Brain microvascular endothelial cell (primary cell): ENCODE data around the gene KRTAP4-5.
A peak's percentile ranks its signal among the peaks of the same experiment; 100 is the strongest.
"Not testable (repeated sequence)": the region's sequence is repeated elsewhere in the genome, so short reads cannot be mapped to it uniquely, and the experiment has no call there.

Source experiments
- DNase-seq: peaks from one replicate; pipeline ENCODE4 v3.0.0-alpha.2; 2020
- H3K27ac ChIP-seq: fragments of 250-450 bp; sonication (Bioruptor Pico); 2 replicates; pipeline ENCODE4 v1.5.1; 2020; ENCODE audit warnings: mild to moderate bottlenecking, moderate library complexity
- H3K27me3 ChIP-seq: fragments of 250-450 bp; sonication (Bioruptor Pico); replicated peaks from 2 replicates; pipeline ENCODE4 v1.5.1; 2020; ENCODE audit warnings: mild to moderate bottlenecking
- H3K36me3 ChIP-seq: fragments of 250-450 bp; sonication (Bioruptor Pico); replicated peaks from 2 replicates; pipeline ENCODE4 v1.5.1; 2020; ENCODE audit warnings: mild to moderate bottlenecking
- H3K4me3 ChIP-seq: 2 replicates; pipeline ENCODE4 v1.5.1; 2011; ENCODE audit warnings: low read depth, mild to moderate bottlenecking, control low read depth, low read length, moderate library complexity
- in situ Hi-C: cut with HindIII; loops from 2 replicates; pipeline ENCODE4 v1.10.0; 2017; ENCODE audit warnings: low sequenced_read_pairs, low pct_ligation_motif_present
- TF ChIP-seq, protein P1 (sequence below): IDR thresholded peaks from 2 replicates; pipeline ENCODE4 v1.5.1; 2011; ENCODE audit warnings: low read depth, mild to moderate bottlenecking, moderate library complexity, low read length, control low read depth, inconsistent platforms; ENCODE audit errors: missing control alignments

The KRTAP4-5 gene

DNA sequence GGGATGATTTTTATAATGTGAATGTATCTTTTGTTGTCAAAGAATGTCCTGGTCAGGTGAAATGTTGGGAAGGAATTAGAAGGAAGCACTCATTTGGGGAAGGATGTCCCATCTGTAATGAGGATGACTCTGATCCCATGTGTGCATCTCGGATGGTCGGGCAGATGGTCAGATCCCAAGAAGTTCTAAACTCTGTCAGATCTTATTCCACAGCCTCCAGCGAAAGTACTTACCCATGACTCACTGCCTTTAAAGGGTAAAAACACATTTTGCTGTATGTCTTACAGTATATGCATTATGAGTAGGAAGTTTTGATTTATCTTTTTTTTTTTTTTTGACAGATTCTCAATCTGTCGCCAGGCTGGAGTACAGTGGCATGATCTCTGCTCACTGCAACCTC lies 30.9 kb downstream of the KRTAP4-5 start:
- in situ Hi-C loops = no loop called here
- Histone ChIP-seq H3K36me3 (no peaks in the 10 kb centered on the region), H3K27me3 (no peaks in the 10 kb centered on the region), H3K27ac (no peak overlapping the region), H3K4me3 (no peak overlapping the region)
- TF ChIP-seq, protein P1, sequence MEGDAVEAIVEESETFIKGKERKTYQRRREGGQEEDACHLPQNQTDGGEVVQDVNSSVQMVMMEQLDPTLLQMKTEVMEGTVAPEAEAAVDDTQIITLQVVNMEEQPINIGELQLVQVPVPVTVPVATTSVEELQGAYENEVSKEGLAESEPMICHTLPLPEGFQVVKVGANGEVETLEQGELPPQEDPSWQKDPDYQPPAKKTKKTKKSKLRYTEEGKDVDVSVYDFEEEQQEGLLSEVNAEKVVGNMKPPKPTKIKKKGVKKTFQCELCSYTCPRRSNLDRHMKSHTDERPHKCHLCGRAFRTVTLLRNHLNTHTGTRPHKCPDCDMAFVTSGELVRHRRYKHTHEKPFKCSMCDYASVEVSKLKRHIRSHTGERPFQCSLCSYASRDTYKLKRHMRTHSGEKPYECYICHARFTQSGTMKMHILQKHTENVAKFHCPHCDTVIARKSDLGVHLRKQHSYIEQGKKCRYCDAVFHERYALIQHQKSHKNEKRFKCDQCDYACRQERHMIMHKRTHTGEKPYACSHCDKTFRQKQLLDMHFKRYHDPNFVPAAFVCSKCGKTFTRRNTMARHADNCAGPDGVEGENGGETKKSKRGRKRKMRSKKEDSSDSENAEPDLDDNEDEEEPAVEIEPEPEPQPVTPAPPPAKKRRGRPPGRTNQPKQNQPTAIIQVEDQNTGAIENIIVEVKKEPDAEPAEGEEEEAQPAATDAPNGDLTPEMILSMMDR = no peak
- DNase-seq = peak; percentile 12

DNA sequence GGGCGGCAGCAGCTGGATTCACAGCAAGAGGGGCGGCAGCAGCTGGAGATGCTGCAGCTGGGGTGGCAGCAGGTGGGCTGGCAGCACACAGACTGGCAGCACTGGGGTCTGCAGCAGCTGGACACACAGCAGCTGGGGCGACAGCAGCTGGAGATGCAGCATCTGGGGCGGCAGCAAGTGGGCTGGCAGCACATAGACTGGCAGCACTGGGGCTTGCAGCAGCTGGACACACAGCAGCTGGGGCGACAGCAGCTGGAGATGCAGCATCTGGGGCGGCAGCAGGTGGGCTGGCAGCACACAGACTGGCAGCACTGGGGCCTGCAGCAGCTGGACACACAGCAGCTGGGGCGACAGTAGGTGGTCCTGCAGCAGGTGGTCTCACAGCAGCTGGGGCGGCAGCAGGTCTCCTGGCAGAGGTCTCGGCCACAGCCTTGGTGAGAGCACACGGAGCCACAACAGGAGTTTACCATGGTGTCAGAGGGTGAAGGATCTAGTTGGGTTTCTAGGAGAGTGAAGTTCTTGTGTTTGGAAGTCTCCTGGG lies 31.7 kb downstream of the KRTAP4-5 start, which contains the start of gene KRTAP4-11:
Gene KRTAP4-11 (minus strand): TSS at position 528 of the 541 bp plus-strand sequence. CDS start 58 bp downstream, at position 470.
- H3K27ac ChIP-seq, H3K27me3 ChIP-seq, DNase-seq, H3K36me3 ChIP-seq, in situ Hi-C loops, H3K4me3 ChIP-seq: not testable (repeated sequence)

DNA sequence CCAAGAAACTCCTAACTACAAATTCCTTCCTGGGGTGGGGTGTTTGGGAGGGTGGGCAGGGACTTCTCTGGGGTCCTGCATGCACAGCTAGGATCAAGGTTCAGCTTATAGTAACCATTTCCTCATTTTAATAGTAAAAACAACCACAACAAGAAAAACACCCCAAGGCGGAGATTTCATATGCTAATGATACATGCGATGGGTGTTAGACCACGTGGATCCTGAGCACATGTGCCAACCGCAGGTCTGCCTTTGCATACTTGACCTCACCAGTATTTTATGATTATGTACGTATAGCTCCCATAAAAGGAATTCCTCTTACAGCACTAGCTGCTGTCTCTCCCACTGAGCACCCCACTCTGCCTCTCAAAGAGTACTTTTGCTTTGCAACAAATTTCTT lies 33.3 kb downstream of the KRTAP4-5 start:
- in situ Hi-C loops = no loop called here
- TF ChIP-seq, protein P1 = no peak

DNA sequence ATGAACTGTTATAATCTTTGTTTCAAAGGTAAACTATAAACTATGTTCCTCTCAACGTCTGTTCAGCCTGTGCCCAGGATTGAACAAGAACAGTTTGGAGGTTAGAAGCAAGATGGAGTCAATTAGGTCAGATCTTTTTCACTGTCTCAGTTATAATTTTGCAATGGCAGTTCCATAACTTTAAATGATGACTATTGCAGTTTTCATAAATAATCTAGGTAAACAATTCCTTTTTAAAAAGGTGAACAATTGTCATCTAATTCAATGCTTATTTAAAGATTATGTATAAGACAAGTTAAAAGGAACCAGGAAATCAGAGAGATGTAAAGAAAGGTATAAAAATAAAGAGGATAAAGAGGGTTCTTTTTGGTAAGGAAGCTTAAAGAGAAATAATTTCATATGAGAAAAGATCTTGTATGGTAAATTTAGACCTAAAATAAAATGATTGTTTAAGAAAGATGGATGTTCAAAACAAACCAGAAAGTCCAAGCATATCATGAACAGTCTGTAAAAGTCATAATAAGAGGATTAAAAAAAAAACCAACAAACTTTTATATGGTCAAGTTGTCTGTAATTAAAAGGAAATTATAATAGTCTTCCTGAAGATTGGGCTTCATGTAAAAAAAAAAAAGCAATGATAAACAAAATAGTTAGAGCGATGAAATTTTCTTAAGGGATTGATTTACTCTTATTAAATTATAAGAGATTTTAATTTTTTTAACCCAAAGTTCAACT lies 38.3 kb downstream of the KRTAP4-5 start:
- in situ Hi-C loops = no loop called here
- Histone ChIP-seq H3K27me3 (no peaks in the 10 kb centered on the region), H3K4me3 (no peak overlapping the region), H3K27ac (no peak overlapping the region), H3K36me3 (no peaks in the 10 kb centered on the region)
- TF ChIP-seq, protein P1 = no peak
- no peak for DNase-seq

More for the DNA sequence above, 33.3 kb downstream of the KRTAP4-5 start:
- Histone ChIP-seq H3K27me3 (no peaks in the 10 kb centered on the region), H3K4me3 (no peak overlapping the region), H3K27ac (no peak overlapping the region), H3K36me3 (no peaks in the 10 kb centered on the region)
- DNase-seq = no peak

DNA sequence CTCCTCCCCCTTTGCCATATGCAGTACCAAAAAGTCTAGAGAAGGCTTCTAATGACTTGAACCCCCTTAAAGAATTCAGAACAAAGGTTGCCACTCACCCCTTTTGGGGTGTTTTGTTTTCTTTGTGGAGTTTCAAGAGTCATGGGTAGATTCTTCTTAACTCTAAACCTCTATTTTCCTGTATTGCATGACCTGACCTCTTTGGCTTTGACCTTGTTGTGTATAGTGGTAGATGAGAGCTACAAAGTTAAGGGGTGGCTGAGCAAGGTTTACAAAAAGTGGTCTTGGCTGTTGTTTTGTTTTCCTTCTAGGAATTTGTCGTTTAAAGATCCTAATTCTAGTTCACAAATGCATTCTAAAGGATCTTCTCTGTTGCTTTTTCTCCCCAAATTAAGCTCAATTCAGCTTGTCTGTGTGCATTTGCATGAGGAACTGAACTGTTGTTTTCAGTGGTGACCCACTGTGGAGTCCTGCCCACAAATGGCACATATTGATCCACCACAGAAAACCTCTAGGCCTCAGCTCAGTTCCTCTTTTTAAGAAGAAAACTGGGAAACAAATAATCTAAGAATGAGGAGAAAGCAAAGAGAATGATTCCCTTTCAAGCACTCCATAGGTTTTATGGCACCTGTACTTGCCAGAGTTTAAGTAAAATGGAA lies 40.8 kb downstream of the KRTAP4-5 start:
- H3K4me3 ChIP-seq, H3K27me3 ChIP-seq, in situ Hi-C loops, H3K27ac ChIP-seq, DNase-seq, H3K36me3 ChIP-seq: not testable (repeated sequence)

DNA sequence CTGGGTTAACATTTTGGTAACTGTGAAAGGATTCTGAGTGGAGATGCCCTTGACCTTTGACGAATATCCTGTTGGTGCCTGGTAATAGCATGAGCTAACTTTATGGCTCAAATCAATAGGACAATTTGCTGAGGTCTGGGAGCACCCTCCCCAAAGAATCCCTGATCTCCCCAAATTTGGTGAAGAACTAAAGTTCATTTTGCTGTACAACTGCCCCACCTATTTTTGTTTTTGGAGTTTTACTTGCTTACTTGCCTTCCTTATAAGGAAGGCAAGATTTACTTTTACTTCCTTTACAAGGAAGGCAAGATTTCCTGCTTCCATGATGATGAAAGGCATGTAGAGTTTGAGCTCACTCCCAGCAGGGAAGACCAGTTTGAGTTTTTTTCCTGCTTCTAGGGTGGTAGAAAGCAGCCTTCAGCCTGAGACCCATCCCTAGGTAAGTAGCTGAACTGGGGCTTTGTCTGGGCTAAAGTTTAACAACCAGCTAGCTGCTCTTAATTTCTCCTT lies 41.6 kb downstream of the KRTAP4-5 start:
- no peak overlapping the region for H3K27ac ChIP-seq
- DNase-seq = no peak
- no peaks in the 10 kb centered on the region for H3K27me3 ChIP-seq
- no peak overlapping the region for H3K4me3 ChIP-seq
- no peaks in the 10 kb centered on the region for H3K36me3 ChIP-seq
- in situ Hi-C loops = no loop called here
- TF ChIP-seq, protein P1 = no peak

DNA sequence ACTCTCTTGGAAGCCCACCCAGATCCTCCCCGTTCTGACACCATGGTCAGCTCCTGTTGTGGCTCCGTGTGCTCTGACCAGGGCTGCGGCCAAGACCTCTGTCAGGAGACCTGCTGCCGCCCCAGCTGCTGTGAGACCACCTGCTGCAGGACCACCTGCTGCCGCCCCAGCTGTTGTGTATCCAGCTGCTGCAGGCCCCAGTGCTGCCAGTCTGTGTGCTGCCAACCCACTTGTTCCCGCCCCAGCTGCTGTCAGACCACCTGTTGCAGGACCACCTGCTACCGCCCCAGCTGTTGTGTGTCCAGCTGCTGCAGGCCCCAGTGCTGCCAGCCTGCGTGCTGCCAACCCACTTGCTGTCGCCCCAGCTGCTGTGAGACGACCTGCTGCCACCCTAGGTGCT lies 44.3 kb downstream of the KRTAP4-5 start, which contains the start of gene KRTAP4-9:
Gene KRTAP4-9 (plus strand): TSS at position 43 of the 400 bp plus-strand sequence. CDS start 0 bp downstream, at position 43.
- H3K4me3 ChIP-seq, DNase-seq, H3K27ac ChIP-seq, H3K27me3 ChIP-seq, H3K36me3 ChIP-seq, in situ Hi-C loops: not testable (repeated sequence)

DNA sequence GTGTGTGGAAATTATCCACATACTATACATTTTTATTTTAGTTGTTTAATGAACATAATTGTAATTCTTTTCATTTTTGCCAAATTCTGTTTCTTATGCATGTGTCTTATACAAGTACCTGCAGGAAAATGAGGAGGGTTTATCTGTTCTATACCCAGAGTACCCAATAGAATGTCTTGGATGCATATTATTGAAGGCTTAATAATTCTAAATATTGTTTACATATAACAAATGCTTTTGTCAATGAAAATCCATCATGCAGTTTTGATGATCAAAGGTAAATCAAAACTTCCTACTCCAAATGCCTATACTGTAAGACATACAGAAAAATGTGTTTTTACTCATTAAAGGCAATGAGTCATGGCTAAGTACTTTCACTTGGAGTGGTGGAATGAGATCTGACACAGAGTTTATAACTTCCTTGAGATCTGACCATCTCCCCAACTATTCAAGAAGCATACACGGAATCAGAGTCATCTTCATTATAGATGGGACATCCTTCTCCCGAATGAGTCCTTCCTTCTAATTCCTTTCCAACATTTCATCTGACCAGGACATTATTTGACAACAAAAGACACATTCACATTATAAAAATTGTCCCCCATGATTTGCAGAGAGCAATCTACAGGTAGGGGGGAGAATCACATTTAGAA lies 45.1 kb downstream of the KRTAP4-5 start:
- H3K27ac ChIP-seq, H3K36me3 ChIP-seq, H3K4me3 ChIP-seq, in situ Hi-C loops, H3K27me3 ChIP-seq: not testable (repeated sequence)
- DNase-seq = peak; percentile 56
